HL-60 (cell line): ENCODE data around the gene SMURF2.

Experiments
- DNase-seq, 2 experiments: peaks; one replicate each; pipeline ENCODE4 v3.0.0-alpha.2; 2010 to 2020; ENCODE audit warnings: low read depth in 1 of 2, low spot score in 1 of 2
- H3K27ac ChIP-seq: fragments of 250-450 bp; sonication (Bioruptor Pico); replicated peaks from 2 replicates; pipeline ENCODE4 v1.5.1; 2020; ENCODE audit warnings: mild to moderate bottlenecking, moderate library complexity
- H3K27me3 ChIP-seq: fragments of 250-450 bp; sonication (Bioruptor Pico); 2 replicates; pipeline ENCODE4 v1.5.1; 2021; ENCODE audit warnings: mild to moderate bottlenecking, moderate library complexity; ENCODE audit not compliant: insufficient read depth, poor library complexity, severe bottlenecking
- H3K4me3 ChIP-seq: replicated peaks from 2 replicates; pipeline ENCODE4 v1.5.1; 2011; ENCODE audit warnings: mild to moderate bottlenecking, control low read depth, low read length; ENCODE audit not compliant: insufficient read depth
- GABPA ChIP-seq: IDR thresholded peaks from 2 replicates; pipeline ENCODE4 v1.6.1; 2012; ENCODE audit warnings: low read depth
- POLR2AphosphoS5 ChIP-seq: IDR thresholded peaks from 2 replicates; pipeline ENCODE4 v1.6.1; 2012; ENCODE audit warnings: low read depth
- SPI1 ChIP-seq: IDR thresholded peaks from 2 replicates; pipeline ENCODE4 v1.6.1; 2012; ENCODE audit warnings: low read depth, mild to moderate bottlenecking, borderline replicate concordance
- TF ChIP-seq, protein P1 (sequence below): IDR thresholded peaks from 2 replicates; pipeline ENCODE4 v1.6.1; 2012; ENCODE audit warnings: low read depth; ENCODE audit not compliant: insufficient replicate concordance
- TF ChIP-seq, protein P2 (sequence below): IDR thresholded peaks from one replicate; pipeline ENCODE4 v1.5.1; 2011; ENCODE audit warnings: low read length, control low read depth, inconsistent platforms; ENCODE audit not compliant: insufficient read depth

Gene SMURF2

DNA sequence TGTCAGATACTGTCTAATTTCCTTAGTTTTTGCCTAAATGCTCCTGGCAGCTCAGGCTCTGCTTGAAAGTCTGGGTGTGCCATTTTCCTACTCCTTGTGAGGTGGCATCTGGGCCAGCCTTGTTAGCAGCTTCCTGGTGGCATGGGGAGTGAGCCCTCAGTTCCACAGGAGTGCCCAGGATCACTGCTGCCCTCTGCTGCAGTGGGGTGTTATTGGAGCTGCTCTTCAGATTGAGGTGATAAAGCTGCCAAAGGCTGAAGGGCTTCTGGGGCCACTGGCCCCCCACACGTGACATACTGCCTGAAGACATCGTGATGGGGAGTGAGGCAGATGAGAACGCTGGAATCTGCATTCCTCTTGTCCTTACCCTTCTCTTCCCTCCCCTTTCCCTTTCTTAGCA lies 127.9 kb downstream of the SMURF2 start:
- peak in 1 of 2 experiments; percentile 14 for DNase-seq
- TF ChIP-seq GABPA (no peak), POLR2AphosphoS5 (no peak)
- TF ChIP-seq, protein P1, sequence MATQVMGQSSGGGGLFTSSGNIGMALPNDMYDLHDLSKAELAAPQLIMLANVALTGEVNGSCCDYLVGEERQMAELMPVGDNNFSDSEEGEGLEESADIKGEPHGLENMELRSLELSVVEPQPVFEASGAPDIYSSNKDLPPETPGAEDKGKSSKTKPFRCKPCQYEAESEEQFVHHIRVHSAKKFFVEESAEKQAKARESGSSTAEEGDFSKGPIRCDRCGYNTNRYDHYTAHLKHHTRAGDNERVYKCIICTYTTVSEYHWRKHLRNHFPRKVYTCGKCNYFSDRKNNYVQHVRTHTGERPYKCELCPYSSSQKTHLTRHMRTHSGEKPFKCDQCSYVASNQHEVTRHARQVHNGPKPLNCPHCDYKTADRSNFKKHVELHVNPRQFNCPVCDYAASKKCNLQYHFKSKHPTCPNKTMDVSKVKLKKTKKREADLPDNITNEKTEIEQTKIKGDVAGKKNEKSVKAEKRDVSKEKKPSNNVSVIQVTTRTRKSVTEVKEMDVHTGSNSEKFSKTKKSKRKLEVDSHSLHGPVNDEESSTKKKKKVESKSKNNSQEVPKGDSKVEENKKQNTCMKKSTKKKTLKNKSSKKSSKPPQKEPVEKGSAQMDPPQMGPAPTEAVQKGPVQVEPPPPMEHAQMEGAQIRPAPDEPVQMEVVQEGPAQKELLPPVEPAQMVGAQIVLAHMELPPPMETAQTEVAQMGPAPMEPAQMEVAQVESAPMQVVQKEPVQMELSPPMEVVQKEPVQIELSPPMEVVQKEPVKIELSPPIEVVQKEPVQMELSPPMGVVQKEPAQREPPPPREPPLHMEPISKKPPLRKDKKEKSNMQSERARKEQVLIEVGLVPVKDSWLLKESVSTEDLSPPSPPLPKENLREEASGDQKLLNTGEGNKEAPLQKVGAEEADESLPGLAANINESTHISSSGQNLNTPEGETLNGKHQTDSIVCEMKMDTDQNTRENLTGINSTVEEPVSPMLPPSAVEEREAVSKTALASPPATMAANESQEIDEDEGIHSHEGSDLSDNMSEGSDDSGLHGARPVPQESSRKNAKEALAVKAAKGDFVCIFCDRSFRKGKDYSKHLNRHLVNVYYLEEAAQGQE, result no peak
- TF ChIP-seq, protein P2, sequence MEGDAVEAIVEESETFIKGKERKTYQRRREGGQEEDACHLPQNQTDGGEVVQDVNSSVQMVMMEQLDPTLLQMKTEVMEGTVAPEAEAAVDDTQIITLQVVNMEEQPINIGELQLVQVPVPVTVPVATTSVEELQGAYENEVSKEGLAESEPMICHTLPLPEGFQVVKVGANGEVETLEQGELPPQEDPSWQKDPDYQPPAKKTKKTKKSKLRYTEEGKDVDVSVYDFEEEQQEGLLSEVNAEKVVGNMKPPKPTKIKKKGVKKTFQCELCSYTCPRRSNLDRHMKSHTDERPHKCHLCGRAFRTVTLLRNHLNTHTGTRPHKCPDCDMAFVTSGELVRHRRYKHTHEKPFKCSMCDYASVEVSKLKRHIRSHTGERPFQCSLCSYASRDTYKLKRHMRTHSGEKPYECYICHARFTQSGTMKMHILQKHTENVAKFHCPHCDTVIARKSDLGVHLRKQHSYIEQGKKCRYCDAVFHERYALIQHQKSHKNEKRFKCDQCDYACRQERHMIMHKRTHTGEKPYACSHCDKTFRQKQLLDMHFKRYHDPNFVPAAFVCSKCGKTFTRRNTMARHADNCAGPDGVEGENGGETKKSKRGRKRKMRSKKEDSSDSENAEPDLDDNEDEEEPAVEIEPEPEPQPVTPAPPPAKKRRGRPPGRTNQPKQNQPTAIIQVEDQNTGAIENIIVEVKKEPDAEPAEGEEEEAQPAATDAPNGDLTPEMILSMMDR, result peak; percentile 6
- Histone ChIP-seq H3K27ac (no peak overlapping the region), H3K4me3 (no peak overlapping the region), H3K27me3 (no peaks in the 10 kb centered on the region)

DNA sequence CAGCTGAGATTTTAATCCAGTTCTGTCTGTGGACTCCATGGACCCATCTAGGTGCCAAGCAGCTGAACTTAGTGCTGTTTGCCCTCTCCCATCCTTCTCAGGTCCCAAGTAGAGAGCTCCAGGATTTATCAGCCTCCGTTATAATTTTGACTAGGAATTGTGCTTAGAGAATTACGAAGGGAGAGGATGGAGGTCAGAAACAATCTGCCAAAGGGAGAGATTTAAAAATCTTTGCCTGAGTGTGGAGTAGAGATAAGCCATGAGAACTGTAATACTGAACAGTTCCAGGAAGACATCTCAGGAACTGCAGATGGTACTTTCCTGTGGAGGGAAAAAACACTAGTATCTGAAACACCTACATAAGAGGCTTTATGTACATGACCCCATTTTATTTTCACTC lies 128.3 kb downstream of the SMURF2 start:
- no peak overlapping the region for H3K4me3 ChIP-seq
- no peak for DNase-seq
- TF ChIP-seq SPI1, result no peak
- no peak overlapping the region for H3K27ac ChIP-seq
- H3K27me3 ChIP-seq, result no peaks in the 10 kb centered on the region

DNA sequence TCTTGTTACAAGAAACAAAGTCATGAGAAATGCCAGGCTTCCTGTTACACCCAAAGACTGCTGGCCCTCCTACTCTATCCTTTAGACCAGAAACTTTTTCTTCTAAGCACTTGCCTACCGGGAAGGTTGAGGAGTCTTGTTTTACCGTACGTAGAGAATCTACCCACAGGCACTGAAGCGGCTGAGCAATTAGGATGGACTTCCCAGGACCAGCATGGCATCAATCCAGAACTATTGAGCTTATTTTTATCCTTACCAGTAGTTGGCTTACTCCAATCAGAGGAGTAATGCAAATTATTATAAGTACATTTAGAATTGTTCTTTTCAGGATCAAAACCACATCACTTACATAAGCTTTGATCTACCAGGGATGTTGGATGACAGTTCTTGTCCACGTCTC lies 129.7 kb downstream of the SMURF2 start:
- H3K27ac ChIP-seq, result no peak overlapping the region
- no peak overlapping the region for H3K4me3 ChIP-seq
- DNase-seq, result no peak
- no peaks in the 10 kb centered on the region for H3K27me3 ChIP-seq
- TF ChIP-seq, protein P1, result no peak
- TF ChIP-seq GABPA, result no peak
- TF ChIP-seq, protein P2, result no peak
- no peak for TF ChIP-seq SPI1
- no peak for TF ChIP-seq POLR2AphosphoS5

DNA sequence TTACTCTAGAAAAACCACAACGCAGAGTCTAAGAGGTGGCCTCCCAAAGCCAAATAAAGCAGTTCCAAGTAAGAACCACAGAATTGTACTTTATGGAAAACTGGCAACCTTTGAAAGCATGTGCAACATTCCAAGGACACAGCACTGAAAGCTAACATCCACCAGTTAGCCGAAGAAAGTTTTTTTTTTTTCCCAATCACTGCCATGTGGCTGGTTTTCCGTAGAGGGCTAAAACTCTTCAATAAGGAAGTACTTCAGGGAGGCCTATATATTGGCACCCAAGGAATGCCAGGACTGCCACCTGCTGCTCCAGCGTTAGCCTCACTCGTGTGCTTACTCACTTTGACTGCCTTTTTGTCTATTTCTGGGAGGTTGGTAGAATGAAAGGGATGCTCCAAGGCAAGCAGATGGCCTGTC lies 130.1 kb downstream of the SMURF2 start:
- TF ChIP-seq SPI1 (no peak), GABPA (no peak), POLR2AphosphoS5 (no peak)
- TF ChIP-seq, protein P2, result no peak
- TF ChIP-seq, protein P1, result no peak
- H3K27me3 ChIP-seq, result no peaks in the 10 kb centered on the region
- no peak overlapping the region for H3K27ac ChIP-seq
- no peak for DNase-seq
- H3K4me3 ChIP-seq, result no peak overlapping the region
